Measurements from ENCODE around the gene LRIG3. TPM values are rescaled to one million over a fixed set of nuclear protein-coding genes. Genes with fewer than 3 reads are reported as not detected.
"Not testable (repeated sequence)": the region's sequence is repeated elsewhere in the genome, so short reads cannot be mapped to it uniquely, and the experiment has no call there.

Gene LRIG3
- total and polyA plus RNA-seq, 8 donors: 26.8 to 61.1 (median 40.6) TPM

DNA sequence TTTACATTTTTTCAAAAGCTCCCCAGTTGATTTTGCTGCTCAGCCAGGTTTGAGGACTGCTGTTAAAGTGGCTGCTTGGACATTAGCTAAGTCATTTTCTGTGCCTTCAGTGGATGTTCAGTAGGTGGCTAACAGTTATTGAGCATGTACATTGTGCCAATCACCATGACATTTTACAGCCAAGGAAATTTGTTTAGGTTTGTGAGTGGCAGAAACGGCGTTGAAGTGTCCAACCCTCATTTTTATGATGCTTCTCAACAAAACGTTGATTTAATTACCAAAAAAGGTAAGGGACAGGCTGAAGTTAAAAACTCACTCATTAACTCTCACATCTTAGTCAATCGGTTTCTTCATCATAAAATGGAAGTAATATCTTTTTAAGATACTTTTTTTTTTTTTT lies 37.0 kb upstream of the LRIG3 start:
- intact Hi-C loops (cut with DNase I): no loop called here
- no peak for ATAC-seq
- no peak for TF ChIP-seq CTCF (IDR thresholded peaks at IDR 0.05)

GRCh38 chr12:58955849-58956248 lies 35.5 kb upstream of the LRIG3 start:
- Histone ChIP-seq H3K36me3 (no peaks in the 10 kb centered on the region), H3K4me3 (no peak overlapping the region), H3K4me1 (no peaks in the 10 kb centered on the region), H3K27me3 (no peaks in the 10 kb centered on the region), H3K9me3 (no peaks in the 10 kb centered on the region), H3K27ac (no peak overlapping the region)
- intact Hi-C loops (cut with DNase I): no loop called here
- DNase-seq (no peak), ATAC-seq (no peak)
- no peak for TF ChIP-seq CTCF (IDR thresholded peaks at IDR 0.05)

More for the DNA sequence above, 37.0 kb upstream of the LRIG3 start:
- Histone ChIP-seq H3K27me3 (no peaks in the 10 kb centered on the region), H3K4me1 (no peaks in the 10 kb centered on the region), H3K36me3 (no peaks in the 10 kb centered on the region), H3K9me3 (no peaks in the 10 kb centered on the region), H3K27ac (no peak overlapping the region), H3K4me3 (no peak overlapping the region)
- DNase-seq: no peak

GRCh38 chr12:58954002-58954401 lies 33.7 kb upstream of the LRIG3 start:
- Histone ChIP-seq H3K36me3 (no peaks in the 10 kb centered on the region), H3K27ac (no peak overlapping the region), H3K27me3 (no peaks in the 10 kb centered on the region), H3K4me1 (no peaks in the 10 kb centered on the region), H3K4me3 (no peak overlapping the region), H3K9me3 (peaks cover 0 to under 1% of the 10 kb centered on the region in 2 donors)
- TF ChIP-seq CTCF (IDR thresholded peaks at IDR 0.05): no peak
- DNase-seq (no peak), ATAC-seq (no peak)
- intact Hi-C loops (cut with DNase I): no loop called here

DNA sequence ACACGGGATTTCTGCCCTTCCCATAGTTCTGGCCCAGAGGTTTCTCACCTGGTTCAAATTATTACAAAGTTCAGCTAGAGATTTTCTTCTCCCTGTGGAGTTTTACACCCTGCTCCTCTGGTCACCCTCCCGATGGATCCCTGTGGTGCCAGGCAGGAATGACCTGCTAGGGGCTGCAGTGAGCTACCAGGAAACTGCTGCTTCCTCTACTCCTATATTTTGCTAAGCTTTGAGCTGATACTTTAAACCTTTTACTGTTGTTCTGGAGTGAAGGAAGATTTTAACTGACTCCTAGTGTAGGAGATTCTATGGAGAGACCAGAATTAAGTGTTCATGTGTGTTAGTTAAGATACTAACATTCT lies 30.4 kb upstream of the LRIG3 start:
- no peak for TF ChIP-seq CTCF (IDR thresholded peaks at IDR 0.05)
- H3K27ac ChIP-seq: no peak overlapping the region
- no peaks in the 10 kb centered on the region for H3K27me3 ChIP-seq
- H3K4me3 ChIP-seq: no peak overlapping the region
- peaks cover 0 to 14% of the 10 kb centered on the region in 2 donors for H3K9me3 ChIP-seq
- intact Hi-C loops (cut with DNase I): no loop called here
- H3K36me3 ChIP-seq: no peaks in the 10 kb centered on the region
- H3K4me1 ChIP-seq: no peaks in the 10 kb centered on the region
- ATAC-seq (no peak), DNase-seq (no peak)

DNA sequence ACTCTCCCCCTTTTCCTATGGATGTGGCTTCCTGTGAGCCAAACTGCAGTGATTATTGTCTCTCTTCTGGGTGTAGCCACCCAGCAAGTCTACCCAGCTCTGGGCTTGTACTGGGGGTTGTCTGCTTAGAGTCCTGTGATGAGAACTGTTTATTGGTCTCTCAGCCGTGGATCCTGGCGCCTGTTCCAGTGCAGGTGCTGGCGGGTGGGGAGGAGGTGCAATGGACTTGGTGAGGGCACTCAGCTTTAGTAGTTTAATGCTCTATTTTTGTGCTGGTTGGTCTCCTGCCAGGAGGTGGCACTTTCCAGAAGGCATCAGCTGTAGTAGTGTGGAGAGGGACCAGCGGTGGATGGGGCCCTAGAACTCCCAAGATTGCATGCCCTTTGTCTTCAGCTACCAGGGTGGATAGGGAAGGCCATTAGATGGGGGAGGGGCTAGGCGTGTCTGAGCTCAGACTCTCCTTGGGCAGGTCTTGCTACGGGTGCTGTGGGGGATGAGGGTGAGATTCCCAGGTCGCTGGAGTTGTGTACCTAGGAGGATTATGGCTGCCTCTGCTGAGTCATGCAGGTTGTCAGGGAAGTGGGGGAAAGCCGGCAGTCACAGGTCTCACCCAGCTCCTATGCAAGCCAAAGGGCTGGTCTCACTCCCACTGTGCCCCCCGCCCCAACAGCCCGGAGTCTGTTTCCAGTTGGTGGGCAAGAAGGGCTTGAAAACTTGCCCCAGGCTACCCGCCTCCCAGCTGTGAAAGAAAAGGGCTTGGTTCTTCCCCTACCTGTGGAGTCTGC lies 29.8 kb upstream of the LRIG3 start:
- H3K4me1 ChIP-seq; H3K36me3 ChIP-seq; H3K27me3 ChIP-seq; H3K27ac ChIP-seq; DNase-seq; H3K4me3 ChIP-seq; intact Hi-C loops (cut with DNase I); ATAC-seq: not testable (repeated sequence)
- H3K9me3 ChIP-seq: peaks cover 0 to 14% of the 10 kb centered on the region in 2 donors

GRCh38 chr12:58943079-58943478 lies 22.8 kb upstream of the LRIG3 start:
- intact Hi-C loops (cut with DNase I): no loop called here
- H3K27ac ChIP-seq: no peak overlapping the region
- DNase-seq: no peak
- TF ChIP-seq CTCF (IDR thresholded peaks at IDR 0.05): no peak
- no peaks in the 10 kb centered on the region for H3K36me3 ChIP-seq
- H3K27me3 ChIP-seq: no peaks in the 10 kb centered on the region
- no peak overlapping the region for H3K4me3 ChIP-seq
- H3K4me1 ChIP-seq: no peaks in the 10 kb centered on the region
- no peak for ATAC-seq
- H3K9me3 ChIP-seq: peaks cover 0 to 9% of the 10 kb centered on the region in 2 donors
